ENCODE measurements around the gene SNAPC4.
"Not testable (repeated sequence)": the region's sequence is repeated elsewhere in the genome, so short reads cannot be mapped to it uniquely, and the experiment has no call there.

The SNAPC4 gene

DNA sequence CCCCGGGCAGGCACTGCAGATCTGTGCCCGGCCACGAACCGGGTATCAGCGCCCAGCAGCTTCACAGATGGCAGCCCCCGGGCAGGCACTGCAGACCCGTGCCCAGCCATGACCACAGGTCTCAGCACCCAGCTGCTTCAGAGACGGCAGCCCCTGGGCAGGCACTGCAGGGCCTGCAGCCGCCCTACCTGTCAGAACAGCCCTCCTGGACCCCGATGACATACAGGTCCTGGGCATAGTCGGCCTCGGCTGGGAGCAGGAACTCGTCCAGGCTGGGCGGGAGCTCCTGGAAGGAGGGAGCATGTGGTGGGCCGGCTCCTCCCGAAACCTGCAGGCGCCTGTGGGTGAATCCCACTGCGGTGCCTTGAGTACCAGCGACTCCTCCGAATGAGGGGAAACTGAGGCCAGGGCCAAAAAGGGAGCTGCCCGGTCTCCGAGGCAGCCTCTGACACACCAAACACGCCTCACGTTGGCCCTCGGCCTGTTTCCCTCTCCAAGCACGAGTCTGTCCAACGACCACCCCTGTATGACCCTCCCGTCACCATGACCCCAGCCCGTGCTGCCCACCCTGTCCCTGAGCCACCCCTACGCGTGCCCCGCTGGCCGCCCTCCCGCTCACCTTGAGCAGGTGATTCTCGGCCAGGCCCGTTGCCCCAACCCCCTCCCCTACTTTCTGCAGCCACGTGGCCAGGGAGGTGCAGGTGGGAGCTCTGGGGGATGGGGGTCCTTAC, 34.0 kb upstream of the SNAPC4 start:
- DNase-seq (ENCODE audit: low read depth): no peak

DNA sequence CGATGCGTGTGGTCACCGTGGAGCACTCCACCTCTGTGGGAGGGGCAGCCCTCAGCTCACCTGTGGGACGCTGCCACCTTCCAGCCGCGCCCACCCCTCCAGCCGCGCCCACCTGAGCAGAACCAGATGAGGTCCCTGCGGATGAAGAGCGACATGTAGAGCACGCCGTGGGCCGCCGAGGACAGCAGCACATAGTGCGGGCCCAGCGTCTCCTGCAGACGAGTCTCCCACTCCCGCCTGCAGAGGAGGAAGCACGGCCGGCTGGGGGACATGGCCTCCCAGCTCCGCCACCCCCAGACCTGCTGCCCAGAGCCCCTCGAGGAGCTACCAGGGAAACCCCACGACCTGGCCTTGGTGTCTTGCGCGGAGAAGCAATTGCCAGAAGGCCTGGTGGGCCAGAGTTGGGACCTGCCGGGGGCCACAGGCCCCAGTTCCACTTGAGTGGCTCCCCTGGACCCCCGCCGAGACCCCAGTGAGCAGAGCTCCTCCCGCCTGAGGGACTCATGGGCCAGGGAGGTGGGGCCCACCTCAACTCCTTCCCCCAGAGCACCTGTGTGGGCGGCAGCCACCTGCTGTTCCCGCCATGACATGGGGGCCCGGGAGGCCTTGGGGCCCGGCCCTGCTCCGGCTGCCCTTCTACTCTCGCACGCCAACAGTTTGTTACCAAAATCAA, 33.2 kb upstream of the SNAPC4 start:
- no peak for DNase-seq (ENCODE audit: low read depth)

DNA sequence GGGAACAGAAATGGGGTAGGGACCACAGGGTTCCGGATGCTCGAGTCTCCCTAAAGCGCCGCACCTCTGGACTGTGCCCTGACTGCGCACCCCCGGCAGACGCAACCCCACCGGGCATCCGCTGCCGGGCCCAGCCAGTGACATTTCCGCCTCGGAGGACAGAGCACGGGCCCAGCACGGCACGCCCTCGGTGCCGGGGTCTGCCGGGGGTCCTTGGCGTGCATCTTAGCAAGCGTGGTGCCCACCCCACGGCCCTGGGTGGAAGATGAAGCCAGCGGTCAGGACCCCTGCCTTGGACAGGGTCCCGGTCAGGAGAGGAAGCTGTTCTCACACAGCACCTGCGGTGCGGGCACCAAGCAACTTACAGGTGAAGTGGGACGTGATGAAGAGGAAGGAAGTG, 32.6 kb upstream of the SNAPC4 start:
- DNase-seq (ENCODE audit: low read depth): no peak

DNA sequence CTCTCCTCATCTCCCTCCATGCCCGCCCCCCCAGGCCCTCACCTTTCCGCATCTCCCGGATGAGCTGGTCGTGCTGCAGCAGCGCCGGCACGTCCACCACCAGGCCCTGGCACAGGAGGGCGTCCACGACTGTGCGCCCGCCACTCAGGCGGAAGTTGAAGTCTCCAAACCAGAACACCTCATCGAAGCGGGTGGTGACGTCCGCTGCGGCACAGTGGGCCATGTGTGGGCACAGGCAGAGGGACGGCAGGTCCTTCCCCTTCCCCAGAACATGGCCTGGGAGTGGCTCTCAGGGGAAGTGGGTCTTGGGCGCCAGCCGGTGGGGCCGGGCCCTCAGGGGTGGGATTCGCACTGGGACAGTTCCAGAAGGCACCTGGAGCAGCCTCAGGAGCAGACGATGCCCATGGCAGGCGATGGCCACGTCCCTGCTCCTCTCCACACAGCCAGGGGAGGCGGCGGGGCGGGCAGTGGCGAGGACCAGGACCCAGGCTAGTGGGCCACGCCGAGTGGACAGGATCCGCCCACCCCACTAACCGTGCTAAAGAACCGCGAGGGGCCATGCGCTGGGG, 31.9 kb upstream of the SNAPC4 start:
- no peak for DNase-seq (ENCODE audit: low read depth)

DNA sequence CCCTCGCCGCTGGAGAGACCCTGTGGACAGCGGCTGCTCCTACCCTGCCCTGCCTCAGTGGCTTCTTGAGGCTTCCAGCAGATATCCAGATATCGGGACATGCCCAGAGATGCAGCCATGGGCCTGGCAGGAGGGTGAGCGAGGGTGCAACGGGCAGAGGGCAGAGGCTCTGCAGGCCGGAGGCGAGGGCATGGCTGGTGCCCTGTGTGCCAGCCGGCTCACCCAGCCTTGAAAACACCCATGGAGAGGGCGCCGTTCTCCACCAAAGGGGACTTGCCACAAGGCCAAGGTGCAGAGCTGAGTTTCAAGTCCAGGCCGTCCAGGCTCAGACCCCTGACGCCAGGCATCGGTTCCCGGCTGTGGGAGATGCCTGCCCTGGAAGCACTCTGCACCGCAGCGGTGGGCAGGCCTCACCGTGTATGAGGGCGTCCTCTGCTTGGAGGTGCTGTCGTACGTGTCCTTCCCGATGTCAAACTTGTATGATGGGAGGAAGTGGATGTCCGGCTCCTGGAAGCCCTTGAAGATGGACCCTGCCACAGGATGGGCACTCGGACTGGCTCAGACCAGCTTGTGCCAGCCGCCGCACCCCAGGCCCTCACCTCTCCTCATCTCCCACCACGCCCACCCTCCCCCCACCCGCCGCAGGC, 30.7 kb upstream of the SNAPC4 start:
- no peak for DNase-seq (ENCODE audit: low read depth)

DNA sequence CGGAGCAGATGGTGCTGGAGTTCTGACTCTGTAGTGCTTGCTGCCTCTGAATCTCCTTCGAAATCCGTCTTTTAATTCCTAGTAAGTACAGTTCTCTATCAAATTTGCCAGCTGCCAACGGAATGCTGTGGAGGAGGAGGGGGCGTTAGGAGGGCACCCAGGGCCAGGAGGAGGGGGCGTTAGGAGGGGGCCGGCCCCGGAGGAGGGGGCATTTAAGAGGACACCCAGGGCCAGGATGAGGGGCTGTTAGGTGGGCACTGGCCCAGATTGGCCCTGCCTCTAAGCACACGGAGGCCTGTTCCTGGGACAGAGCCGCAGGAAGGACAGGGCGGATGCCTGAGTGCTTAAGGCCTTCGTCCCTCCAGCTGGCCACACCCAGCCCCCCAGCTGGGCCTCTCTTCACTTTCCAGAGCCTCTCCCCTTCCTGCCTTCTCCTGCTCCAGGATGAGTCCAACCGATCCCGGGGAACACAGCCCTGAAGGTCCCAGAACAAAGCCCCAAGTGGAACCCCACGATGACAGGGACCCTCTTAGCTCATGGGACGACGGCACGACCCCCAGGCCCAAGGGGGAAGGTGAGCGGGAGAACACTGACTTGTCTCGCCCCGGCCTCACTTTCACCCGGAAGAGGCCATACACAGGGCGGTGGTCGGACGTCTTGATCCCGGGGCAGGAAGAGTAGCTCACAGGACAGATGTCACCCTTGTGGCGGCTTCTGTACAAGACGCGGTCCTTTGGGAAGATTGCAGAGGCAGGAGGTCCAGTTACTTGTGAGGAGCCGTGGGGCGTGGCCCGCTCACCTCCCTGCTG, 29.9 kb upstream of the SNAPC4 start:
- no peak for DNase-seq (ENCODE audit: low read depth)

DNA sequence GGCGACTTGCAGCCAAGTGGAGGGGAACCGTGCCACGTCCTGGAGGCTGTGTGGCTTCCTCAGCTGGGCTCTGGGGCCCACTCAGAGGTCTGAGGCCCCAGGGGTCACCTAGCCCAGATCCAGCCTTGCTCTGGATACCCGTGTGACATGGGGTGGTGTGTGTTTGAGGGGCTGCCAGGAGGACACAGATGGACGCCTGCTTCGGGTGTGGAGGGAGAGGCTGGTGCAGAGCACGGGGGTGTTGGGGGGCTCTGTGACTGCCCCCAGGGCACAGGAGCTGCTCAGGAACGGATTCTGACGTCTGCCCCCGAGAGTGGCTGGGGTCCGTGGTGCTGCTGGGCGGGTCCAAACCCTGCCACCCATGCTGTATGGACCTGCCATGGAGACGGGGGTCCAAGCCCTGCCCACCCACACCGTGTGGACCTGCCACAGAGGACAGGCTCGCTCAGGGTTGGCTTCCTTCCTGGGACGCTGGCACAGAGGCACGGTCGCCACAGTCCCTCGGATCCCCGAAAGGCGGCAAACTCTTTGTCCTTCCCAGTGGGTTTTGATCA, 29.2 kb upstream of the SNAPC4 start:
- no peak for DNase-seq (ENCODE audit: low read depth)

DNA sequence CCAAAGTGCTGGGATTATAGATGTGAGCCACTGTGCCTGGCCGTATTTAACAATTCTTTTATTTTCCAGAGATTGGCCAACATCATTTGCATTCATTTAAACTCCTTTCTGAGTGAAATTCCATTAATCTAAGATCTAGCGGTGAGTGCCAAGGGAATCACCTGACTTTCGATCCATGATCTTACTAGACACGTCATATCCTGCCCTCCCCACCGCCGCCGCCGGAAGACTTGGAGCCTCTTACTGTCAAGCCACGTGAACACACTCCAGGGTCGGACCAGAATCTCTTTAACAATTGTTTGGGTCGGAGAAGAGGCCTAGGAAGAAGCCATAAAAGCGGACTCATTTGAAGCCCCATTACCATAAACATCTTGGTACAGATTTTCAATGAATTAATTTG, 26.8 kb upstream of the SNAPC4 start:
- no peak for DNase-seq (ENCODE audit: low read depth)

DNA sequence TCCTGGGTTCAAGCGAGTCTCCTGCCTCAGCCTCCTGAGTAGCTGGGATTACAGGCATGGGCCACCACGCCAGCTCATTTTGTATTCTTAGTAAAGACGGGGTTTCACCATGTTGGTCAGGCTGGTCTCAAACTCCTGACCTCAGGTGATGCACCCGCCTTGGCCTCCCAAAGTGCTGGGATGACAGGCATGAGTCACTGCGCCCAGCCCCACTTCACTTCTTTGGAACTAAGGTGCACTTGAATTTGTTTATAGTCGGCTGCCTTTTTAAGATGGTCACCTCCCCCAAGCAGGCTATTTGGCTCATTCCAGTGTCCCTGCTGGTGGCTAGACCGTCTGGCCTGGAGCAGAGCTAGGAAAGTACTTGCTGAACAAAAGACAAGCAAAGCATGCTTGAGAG, 25.4 kb upstream of the SNAPC4 start:
- DNase-seq (ENCODE audit: low read depth): not testable (repeated sequence)

DNA sequence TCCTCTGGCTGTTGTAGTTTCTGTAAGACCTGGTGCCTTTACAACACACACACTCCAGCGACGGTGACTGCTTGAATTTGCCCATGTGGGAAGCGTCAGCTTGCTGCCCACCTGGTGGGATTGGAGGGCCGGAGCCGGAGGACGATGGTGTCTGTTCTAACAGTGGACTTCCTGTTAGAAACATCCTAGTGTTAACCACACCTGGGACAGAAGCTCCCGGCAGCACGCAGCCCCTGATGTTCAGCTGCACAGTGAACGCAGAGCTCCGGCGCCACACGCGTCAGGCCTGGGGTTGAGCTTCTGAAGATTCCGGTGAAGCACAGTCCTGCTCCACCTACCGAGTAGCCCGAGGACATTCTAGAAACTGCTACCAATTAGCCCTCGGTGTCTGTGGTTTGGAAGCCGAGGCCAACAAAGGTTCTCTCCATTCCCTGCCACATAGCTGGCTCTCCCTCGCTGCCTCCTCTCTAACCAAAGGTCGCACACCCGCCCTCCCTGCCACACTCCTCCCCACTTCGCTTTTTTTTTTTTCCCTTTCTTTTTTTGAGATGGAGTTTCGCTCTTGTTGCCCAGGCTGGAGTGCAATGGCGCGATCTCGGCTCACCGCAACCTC, 24.9 kb upstream of the SNAPC4 start:
- no peak for DNase-seq (ENCODE audit: low read depth)

DNA sequence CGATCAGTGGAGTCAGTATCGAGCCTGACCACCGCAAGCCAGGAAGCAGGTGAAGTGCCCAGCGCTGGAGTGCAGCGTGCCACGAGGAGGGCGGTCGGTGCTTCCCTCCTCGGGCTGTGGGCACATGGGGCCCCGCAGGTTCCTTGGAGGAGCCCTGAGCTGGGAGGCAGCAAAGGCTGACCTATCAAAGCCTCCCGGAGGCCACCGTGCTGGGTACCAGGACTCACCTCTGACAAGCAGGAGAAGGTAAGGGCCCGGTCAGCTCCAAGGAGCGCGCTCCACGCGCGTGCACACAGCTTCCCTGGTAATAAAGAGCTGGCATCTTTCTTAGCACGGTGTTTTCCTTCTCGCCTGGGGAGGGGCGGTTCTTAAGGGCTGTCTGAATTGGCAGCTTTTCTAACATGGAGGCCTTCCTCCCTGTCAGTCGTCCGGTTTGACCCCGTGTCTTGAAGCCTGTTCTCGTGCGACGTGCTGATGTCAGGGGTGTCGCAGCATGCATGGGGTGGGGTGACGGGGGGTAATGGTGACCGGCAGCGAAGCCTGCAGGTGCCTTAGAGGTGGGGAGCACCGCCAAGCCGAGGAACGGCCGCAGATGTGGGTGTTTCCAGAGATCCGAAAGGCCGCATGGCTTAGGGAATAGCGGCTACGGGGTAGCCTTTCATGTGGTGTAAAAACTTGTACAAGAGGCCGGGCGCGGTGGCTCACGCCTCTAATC, 23.6 kb upstream of the SNAPC4 start:
- no peak for DNase-seq (ENCODE audit: low read depth)

DNA sequence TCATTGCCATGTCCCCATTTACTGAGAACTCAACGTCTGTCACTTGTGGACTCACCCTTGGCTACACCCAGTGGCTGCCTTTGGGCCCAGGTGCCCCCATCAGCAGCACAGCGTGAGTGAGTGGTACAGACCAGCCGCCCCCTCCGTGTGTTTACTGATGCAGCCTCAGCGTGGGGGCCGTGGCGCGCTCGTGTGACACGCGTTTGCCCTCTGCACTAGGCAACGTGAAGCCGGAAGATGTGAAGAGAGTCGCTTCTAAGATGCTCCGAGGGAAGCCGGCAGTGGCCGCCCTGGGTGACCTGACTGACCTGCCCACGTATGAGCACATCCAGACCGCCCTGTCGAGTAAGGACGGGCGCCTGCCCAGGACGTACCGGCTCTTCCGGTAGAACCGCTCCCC, 22.9 kb upstream of the SNAPC4 start:
- DNase-seq (ENCODE audit: low read depth): no peak

DNA sequence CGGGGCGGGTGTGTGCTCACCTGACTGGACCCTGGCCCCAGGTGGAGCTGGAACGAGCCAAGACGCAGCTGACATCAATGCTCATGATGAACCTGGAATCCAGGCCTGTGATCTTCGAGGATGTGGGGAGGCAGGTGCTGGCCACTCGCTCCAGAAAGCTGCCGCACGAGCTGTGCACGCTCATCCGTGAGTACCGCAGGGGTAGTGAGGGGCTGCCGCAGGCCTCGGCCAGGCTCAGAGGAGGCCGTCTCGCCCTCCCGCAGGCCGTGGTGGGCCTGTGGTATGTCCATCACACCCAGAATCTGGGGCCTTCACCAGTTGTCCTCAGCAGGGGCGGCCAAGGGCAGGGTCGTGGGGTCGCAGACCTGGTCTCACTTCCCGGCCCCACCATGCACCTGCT, 21.8 kb upstream of the SNAPC4 start:
- no peak for DNase-seq (ENCODE audit: low read depth)

DNA sequence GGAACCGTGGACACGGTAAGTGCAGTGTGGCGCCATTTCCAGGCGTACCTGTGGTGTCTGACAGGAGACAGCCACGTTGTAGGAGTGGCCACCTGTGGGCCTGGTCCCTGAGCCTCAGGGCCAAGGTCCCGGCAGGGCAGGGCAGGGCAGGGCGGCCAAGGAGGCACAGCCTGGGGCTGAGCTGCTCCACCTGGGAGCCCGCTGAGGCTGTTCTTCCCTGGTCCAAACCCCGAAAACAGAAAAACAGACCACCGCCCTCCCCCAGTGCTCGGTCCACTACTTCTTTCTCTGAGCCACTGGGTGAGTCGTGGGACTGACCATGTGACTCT, 19.1 kb upstream of the SNAPC4 start:
- DNase-seq (ENCODE audit: low read depth): no peak

DNA sequence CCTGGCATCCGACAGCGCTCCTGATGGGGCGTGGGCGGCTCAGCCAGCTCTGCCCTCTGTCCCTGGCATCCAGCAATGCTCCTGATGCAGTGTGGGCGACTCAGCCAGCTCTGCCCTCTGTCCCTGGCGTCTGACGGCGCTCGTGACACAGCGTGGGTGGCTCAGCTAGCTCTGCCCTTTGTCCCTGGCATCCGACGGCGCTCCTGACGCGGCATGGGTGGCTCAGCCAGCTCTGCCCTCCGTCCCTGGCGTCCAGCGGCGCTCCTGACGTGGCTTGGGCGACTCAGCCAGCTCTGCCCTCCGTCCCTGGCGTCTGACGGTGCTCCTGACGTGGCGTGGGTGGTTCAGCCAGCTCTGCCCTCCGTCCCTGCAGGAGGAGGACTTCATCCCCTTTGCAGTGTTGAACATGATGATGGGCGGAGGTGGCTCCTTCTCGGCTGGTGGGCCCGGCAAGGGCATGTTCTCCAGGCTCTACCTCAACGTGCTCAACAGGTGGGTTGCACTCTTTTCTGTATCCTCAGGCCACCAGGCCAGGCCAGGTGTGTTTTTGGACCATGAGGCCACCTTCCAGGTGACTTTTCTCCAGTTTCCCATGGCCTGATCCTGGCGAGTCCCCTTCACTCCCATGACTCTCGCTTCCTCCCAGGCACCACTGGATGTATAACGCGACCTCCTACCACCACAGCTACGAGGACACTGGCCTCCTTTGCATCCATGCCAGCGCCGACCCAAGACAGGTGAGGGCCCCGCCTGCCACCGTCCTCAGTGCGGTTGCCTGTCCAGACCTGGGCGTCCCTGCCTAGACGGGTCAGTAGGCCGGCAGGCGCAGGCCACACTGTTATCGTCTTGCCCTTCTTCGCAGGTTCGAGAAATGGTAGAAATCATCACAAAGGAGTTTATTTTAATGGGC, 18.5 kb upstream of the SNAPC4 start:
- no peak for DNase-seq (ENCODE audit: low read depth)

DNA sequence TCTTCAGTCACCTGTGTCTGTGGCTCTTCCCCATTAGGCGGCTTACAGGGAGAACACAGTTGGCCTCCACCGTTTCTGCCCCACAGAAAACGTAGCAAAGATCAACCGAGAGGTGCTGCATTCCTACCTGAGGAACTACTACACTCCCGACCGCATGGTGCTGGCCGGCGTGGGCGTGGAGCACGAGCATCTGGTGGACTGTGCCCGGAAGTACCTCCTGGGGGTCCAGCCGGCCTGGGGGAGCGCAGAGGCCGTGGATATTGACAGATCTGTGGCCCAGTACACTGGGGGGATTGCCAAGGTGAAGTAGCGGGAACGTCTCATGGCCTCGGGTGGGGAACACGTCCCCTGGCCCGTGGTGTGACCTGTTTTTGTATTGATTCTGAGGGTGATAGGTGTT, 16.9 kb upstream of the SNAPC4 start:
- no peak for DNase-seq (ENCODE audit: low read depth)

DNA sequence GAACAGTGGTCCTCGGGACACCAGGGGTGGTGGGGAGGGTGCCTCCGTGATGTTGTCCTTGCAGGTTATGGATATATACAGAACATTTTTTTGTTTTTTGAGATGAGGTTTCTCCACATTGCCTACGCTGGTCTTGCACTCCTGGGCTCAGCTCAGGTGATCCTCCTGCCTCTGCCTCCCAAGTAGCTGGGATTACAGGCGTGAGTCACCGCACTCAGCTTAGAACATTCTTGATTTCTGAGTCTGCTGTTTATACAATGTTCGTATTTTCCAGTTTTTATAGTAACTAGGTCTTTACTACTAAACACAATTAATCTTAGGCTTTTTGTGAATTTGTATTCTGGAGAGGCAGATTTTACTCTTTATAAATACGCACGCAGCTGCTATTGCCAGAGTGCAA, 16.5 kb upstream of the SNAPC4 start:
- no peak for DNase-seq (ENCODE audit: low read depth)

DNA sequence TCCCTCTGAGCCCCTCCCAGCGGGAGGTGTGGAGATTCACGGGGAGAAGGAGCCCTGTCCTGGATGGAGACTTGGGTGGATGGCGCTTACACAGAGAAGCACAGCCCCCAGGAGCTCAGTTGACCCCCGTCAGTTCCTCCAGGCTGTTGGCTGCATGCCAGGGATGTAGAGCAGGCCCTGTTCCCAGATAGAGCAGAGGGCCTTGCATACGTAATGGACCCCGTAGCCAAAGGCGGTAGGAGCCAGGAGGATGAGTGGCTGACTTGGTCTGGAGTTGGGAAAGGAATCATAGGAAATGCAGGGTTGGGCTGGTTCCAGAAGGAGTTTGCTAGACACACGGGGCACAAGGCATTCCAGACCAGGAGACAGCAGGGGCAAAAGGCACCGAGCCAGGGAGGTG, 13.0 kb upstream of the SNAPC4 start:
- no peak for DNase-seq (ENCODE audit: low read depth)

DNA sequence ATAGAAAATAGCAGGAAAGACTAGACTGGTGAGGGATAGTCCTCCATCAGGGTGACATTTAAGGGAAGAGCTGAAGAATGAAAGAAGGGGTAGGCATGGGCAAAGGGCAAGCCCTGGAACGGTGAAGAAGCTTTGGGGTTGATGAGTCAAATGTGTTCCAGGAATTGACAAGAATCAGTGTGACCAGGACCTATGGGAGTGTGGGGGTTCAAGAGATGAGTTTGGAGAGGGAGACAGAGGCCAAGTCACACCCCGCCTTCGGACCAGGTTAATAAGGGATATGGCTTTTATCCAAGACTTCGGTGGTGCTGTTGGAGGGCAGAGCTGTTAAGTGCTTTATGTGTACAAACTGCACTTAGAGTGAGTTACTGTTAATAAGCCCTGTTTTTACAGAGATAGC, 11.4 kb upstream of the SNAPC4 start:
- DNase-seq (ENCODE audit: low read depth): no peak
